Vagina (tissue), 2 donors: Measurements from ENCODE around the gene CYP4F22.

ENCODE experiments used
- CTCF ChIP-seq, 3 experiments: fragments of 450-650 bp in 2 of 3; fragments of 200-600 bp in 1 of 3; sonication (generic) in 1 of 3; IDR thresholded peaks; one replicate each; pipeline ENCODE4 v1.5.1; 2017 to 2019; ENCODE audit warnings: antibody characterized with exemption in 3 of 3, mild to moderate bottlenecking in 2 of 3, moderate library complexity in 2 of 3
- POLR2A ChIP-seq, 2 donors: fragments of 450-650 bp; IDR thresholded peaks; one replicate each; pipeline ENCODE4 v1.6.1; 2017; ENCODE audit warnings: antibody characterized with exemption in 2 of 2, mild to moderate bottlenecking in 2 of 2, moderate library complexity in 2 of 2

- TF ChIP-seq CTCF (IDR thresholded peaks at IDR 0.05) (no peak), POLR2A (IDR thresholded peaks at IDR 0.05) (no peak)
Measured at GRCh38 chr19:15587663-15588062, 79.3 kb downstream of the CYP4F22 start.
